Gastroesophageal sphincter (tissue), 4 donors: ENCODE measurements around the gene STARD4. TPM values are rescaled to one million over a fixed set of nuclear protein-coding genes. Genes with fewer than 3 reads are reported as not detected.
A peak's percentile ranks its signal among the peaks of the same experiment; 100 is the strongest.

Experiments
- ATAC-seq: fragments of 150-250 bp; one replicate; pipeline ENCODE4 v1.9.1; 2016; ENCODE audit warnings: mild to moderate bottlenecking, moderate library complexity
- H3K27ac ChIP-seq, 4 donors: fragments of 200-600 bp; sonication (generic) in 3 of 4; 1 replicate in 3 of 4; 2 replicates in 1 of 4; pipeline ENCODE4 v1.5.1; 2016 to 2019
- H3K27me3 ChIP-seq: fragments of 200-600 bp; sonication (generic); one replicate; pipeline ENCODE4 v1.5.1; 2019
- H3K36me3 ChIP-seq, 2 donors: fragments of 200-600 bp; sonication (generic); one replicate each; pipeline ENCODE4 v1.5.1; 2019; ENCODE audit warnings: control low read depth in 1 of 2
- H3K4me1 ChIP-seq, 3 donors: fragments of 200-600 bp; sonication (generic); 1 replicate in 2 of 3; 2 replicates in 1 of 3; pipeline ENCODE4 v1.5.1; 2016 to 2019; ENCODE audit warnings: control low read depth in 2 of 3
- H3K4me3 ChIP-seq, 2 donors: fragments of 200-600 bp; sonication (generic); one replicate each; pipeline ENCODE4 v1.5.1; 2019; ENCODE audit warnings: mild to moderate bottlenecking in 1 of 2, moderate library complexity in 1 of 2
- H3K9me3 ChIP-seq, 3 donors: fragments of 200-600 bp; sonication (generic); one replicate each; pipeline ENCODE4 v1.5.1; 2017 to 2019; ENCODE audit warnings: control low read depth in 2 of 3
- CTCF ChIP-seq, 4 experiments: fragments of 200-600 bp in 2 of 4; fragments of 450-650 bp in 2 of 4; sonication (generic) in 1 of 4; IDR thresholded peaks; one replicate each; pipeline ENCODE4 v1.5.1; 2017 to 2019; ENCODE audit warnings: antibody characterized with exemption in 4 of 4, mild to moderate bottlenecking in 2 of 4, moderate library complexity in 2 of 4
- EP300 ChIP-seq: sonication (generic); formaldehyde crosslinking; IDR thresholded peaks from one replicate; pipeline ENCODE4 v1.6.1; 2017; ENCODE audit warnings: antibody characterized with exemption, mild to moderate bottlenecking
- POLR2A ChIP-seq, 2 donors: fragments of 450-650 bp; IDR thresholded peaks; one replicate each; pipeline ENCODE4 v1.6.1; 2017; ENCODE audit warnings: antibody characterized with exemption in 2 of 2, mild to moderate bottlenecking in 2 of 2, moderate library complexity in 1 of 2
- POLR2AphosphoS5 ChIP-seq: sonication (generic); formaldehyde crosslinking; IDR thresholded peaks from one replicate; pipeline ENCODE4 v1.6.1; 2017; ENCODE audit warnings: antibody characterized with exemption
- WGBS, 2 donors: methylation state at CpG; one replicate each; pipeline ENCODE4 v1.1.5; 2018; ENCODE audit warnings: low coverage in 1 of 2; 5-methylcytosine and 5-hydroxymethylcytosine counted together
- total RNA-seq, 4 donors: library from RNA; depleted of rRNA; stranded (reverse); fragments of >200 nt; gene quantifications; one replicate each; pipeline ENCODE4 v1.1.0, GENCODE V29; 2016

Gene STARD4
- total RNA-seq, 4 donors from 2014 or later: 6.0 to 19.3 (median 10.2) TPM

DNA sequence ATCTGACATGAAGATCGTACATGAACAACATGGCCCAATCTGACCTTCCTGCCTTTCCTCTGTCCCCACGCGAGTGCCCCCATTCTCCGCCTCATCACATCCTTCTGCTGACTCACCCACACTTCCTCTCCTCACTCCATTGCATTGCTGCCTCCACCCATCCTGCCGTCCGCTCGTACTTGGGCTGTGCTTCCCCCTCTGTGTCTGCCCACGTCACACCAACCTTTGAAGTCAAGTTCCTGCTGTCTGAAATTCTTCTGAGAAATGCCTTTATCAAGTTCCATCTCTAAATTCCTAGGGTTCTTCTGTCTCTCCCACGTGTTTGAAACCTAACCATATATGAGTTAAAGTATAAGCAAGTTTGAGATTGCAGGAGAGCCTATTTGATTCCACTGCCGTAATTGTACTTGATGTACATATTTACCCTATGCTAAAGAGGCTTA, 18.0 kb upstream of the STARD4 start:
- WGBS, 2 donors: 47 to 53% methylated on average over 8 to 10 of the region's 10 CpGs
- peak; percentile 89 for ATAC-seq
- H3K4me3 ChIP-seq: no peak overlapping the region
- H3K9me3 ChIP-seq: no peaks in the 10 kb centered on the region
- peak overlapping the region in 1 of 4 donors; percentile 35 for H3K27ac ChIP-seq
- no peak for TF ChIP-seq CTCF (IDR thresholded peaks at IDR 0.05)
- no peak for TF ChIP-seq POLR2A (IDR thresholded peaks at IDR 0.05)
- TF ChIP-seq POLR2AphosphoS5: no peak
- H3K4me1 ChIP-seq: peaks cover 0 to 5% (median 0%) of the 10 kb centered on the region in 3 donors
- H3K36me3 ChIP-seq: no peaks in the 10 kb centered on the region
- no peaks in the 10 kb centered on the region for H3K27me3 ChIP-seq

- H3K4me1 ChIP-seq: no peaks in the 10 kb centered on the region
- H3K4me3 ChIP-seq: no peak overlapping the region
- H3K27ac ChIP-seq: no peak overlapping the region
- WGBS, 2 donors: 86 to 95% methylated on average over 3 of the region's 3 CpGs
- no peak for ATAC-seq
- H3K36me3 ChIP-seq: no peaks in the 10 kb centered on the region
- no peaks in the 10 kb centered on the region for H3K27me3 ChIP-seq
- no peaks in the 10 kb centered on the region for H3K9me3 ChIP-seq
- no peak for TF ChIP-seq EP300
- TF ChIP-seq CTCF (IDR thresholded peaks at IDR 0.05): no peak
- TF ChIP-seq POLR2A (IDR thresholded peaks at IDR 0.05): no peak
- TF ChIP-seq POLR2AphosphoS5: no peak
Observed at GRCh38 chr5:111528056-111528455, 15.7 kb upstream of the STARD4 start.

- Histone ChIP-seq H3K4me3 (no peak overlapping the region), H3K9me3 (no peaks in the 10 kb centered on the region), H3K36me3 (no peaks in the 10 kb centered on the region), H3K27me3 (no peaks in the 10 kb centered on the region), H3K27ac (no peak overlapping the region), H3K4me1 (no peaks in the 10 kb centered on the region)
- no peak for TF ChIP-seq EP300
- no peak for TF ChIP-seq POLR2A (IDR thresholded peaks at IDR 0.05)
- TF ChIP-seq POLR2AphosphoS5: no peak
- no peak for TF ChIP-seq CTCF (IDR thresholded peaks at IDR 0.05)
- 83 to 84% methylated on average over 3 of the region's 3 CpGs for WGBS, 2 donors
- no peak for ATAC-seq
Observed at GRCh38 chr5:111520908-111521307, 8.6 kb upstream of the STARD4 start.

- 75% methylated on average over 2 of the region's 2 CpGs; no CpG with 5 or more reads in 1 of the 2 donors for WGBS, 2 donors
- Histone ChIP-seq H3K27ac (no peak overlapping the region), H3K9me3 (no peaks in the 10 kb centered on the region), H3K4me1 (peaks cover 0 to under 1% (median 0%) of the 10 kb centered on the region in 3 donors), H3K4me3 (no peak overlapping the region), H3K36me3 (no peaks in the 10 kb centered on the region), H3K27me3 (no peaks in the 10 kb centered on the region)
- TF ChIP-seq CTCF (IDR thresholded peaks at IDR 0.05) (no peak), EP300 (no peak)
- no peak for ATAC-seq
Observed at GRCh38 chr5:111518777-111519176, 6.4 kb upstream of the STARD4 start.

DNA sequence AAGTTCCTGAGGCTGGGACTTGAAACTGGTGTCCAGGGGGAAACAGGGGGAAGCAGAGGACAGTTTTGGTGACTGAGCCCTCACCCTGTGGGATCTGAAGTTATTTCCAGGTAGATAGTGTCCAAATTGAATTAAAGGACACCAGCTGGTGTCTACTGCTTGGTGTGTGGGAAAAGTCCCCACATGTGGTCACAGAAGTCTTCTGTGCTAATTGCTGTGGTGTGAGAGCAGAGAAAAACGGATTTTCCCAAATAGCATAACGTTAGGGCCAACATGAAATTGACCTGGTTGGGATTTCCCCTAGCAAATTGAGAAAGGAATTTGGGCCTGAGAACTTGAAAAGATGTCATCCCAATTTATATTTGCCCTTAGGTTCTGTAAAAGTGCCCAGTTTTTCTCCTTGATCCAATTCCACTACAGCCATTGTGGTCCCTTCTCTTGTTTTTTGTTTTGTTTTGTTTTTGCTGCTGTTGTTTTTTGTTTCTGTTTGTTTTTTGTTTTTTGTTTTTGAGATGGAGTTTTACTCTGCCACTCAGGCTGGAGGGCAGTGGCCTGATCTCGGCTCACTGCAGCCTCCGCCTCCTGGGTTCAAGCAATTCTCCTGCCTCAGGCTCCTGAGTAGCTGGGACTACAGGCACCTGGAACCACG, 5.6 kb upstream of the STARD4 start:
- Histone ChIP-seq H3K4me3 (no peak overlapping the region), H3K4me1 (peaks cover 0 to 8% (median 0%) of the 10 kb centered on the region in 3 donors), H3K27me3 (no peaks in the 10 kb centered on the region), H3K36me3 (no peaks in the 10 kb centered on the region), H3K27ac (no peak overlapping the region), H3K9me3 (no peaks in the 10 kb centered on the region)
- no peak for ATAC-seq
- TF ChIP-seq POLR2AphosphoS5 (no peak), CTCF (IDR thresholded peaks at IDR 0.05) (no peak), POLR2A (IDR thresholded peaks at IDR 0.05) (no peak), EP300 (no peak)
- WGBS, 2 donors: 81 to 98% methylated on average over 3 to 5 of the region's 5 CpGs
